ENCODE results near the gene CCDC70. TPM values are rescaled to one million over a fixed set of nuclear protein-coding genes. Genes with fewer than 3 reads are reported as not detected.
"Not testable (repeated sequence)": the region's sequence is repeated elsewhere in the genome, so short reads cannot be mapped to it uniquely, and the experiment has no call there.

The CCDC70 gene
- polyA plus RNA-seq, 4 donors: not detected

- DNase-seq (ENCODE audit: low read depth in 4 of 4, low spot score in 2 of 4): no peak
Observed at GRCh38 chr13:51900471-51900870, 38.7 kb downstream of the CCDC70 start.

- DNase-seq (ENCODE audit: low read depth in 4 of 4, low spot score in 2 of 4): no peak
Observed at GRCh38 chr13:51902776-51903175, 41.0 kb downstream of the CCDC70 start.

GRCh38 chr13:51905787-51906186 lies 44.0 kb downstream of the CCDC70 start:
- DNase-seq (ENCODE audit: low read depth in 4 of 4, low spot score in 2 of 4): no peak

GRCh38 chr13:51906581-51906980 lies 44.8 kb downstream of the CCDC70 start:
- DNase-seq (ENCODE audit: low read depth in 4 of 4, low spot score in 2 of 4): no peak

- DNase-seq (ENCODE audit: low read depth in 4 of 4, low spot score in 2 of 4): no peak
Observed at GRCh38 chr13:51907040-51907732, 45.4 kb downstream of the CCDC70 start.

GRCh38 chr13:51909265-51909664 lies 47.5 kb downstream of the CCDC70 start:
- not testable (repeated sequence) for DNase-seq (ENCODE audit: low read depth in 4 of 4, low spot score in 2 of 4)

GRCh38 chr13:51910508-51910907 lies 48.7 kb downstream of the CCDC70 start:
- DNase-seq (ENCODE audit: low read depth in 4 of 4, low spot score in 2 of 4): no peak

- peak in 1 of 4 donors; percentile 45 for DNase-seq (ENCODE audit: low read depth in 4 of 4, low spot score in 2 of 4)
Observed at GRCh38 chr13:51912091-51912490, 50.3 kb downstream of the CCDC70 start.

GRCh38 chr13:51912511-51913225 lies 50.9 kb downstream of the CCDC70 start:
- DNase-seq (ENCODE audit: low read depth in 4 of 4, low spot score in 2 of 4): no peak

- DNase-seq (ENCODE audit: low read depth in 4 of 4, low spot score in 2 of 4): no peak
Observed at GRCh38 chr13:51913421-51914136, 51.8 kb downstream of the CCDC70 start.

- DNase-seq (ENCODE audit: low read depth in 4 of 4, low spot score in 2 of 4): no peak
Observed at GRCh38 chr13:51914137-51914493, 52.3 kb downstream of the CCDC70 start.

Other genes with a start within 250 kb of the CCDC70 start
- 10 to 100 TPM; 20.3 to 21.9 (median 21.0) TPM for gene DHRS12, start 57.8 kb upstream of the CCDC70 start, polyA plus RNA-seq (ENCODE audit: insufficient read length in 4 of 4)
- gene TMEM272, start 16.8 kb upstream of the CCDC70 start, polyA plus RNA-seq (ENCODE audit: insufficient read length in 4 of 4): under 1 TPM in 3 of 4 donors, not detected in 1; 0.20 to 0.66 (median 0.63) TPM
- gene ATP7B, start 149.5 kb downstream of the CCDC70 start, polyA plus RNA-seq (ENCODE audit: insufficient read length in 4 of 4): 10 to 100 TPM; 15.5 to 22.6 (median 18.8) TPM
- 10 to 100 TPM; 23.3 to 34.1 (median 31.2) TPM for gene ALG11, start 150.4 kb downstream of the CCDC70 start, polyA plus RNA-seq (ENCODE audit: insufficient read length in 4 of 4)
- gene UTP14C, start 162.7 kb downstream of the CCDC70 start, polyA plus RNA-seq (ENCODE audit: insufficient read length in 4 of 4): 10 to 100 TPM; 30.6 to 37.3 (median 33.2) TPM